GM18499 (cell line): ENCODE measurements around the gene GMEB1.
"Not testable (repeated sequence)": the region's sequence is repeated elsewhere in the genome, so short reads cannot be mapped to it uniquely, and the experiment has no call there.

Experiments used
- ATAC-seq: cut with Tn5 transposase; IDR thresholded peaks from one replicate; pipeline ENCODE4 v1.9.1; 2021; ENCODE audit warnings: moderate number of reproducible peaks; ENCODE audit not compliant: insufficient read depth, unreplicated experiment

Gene GMEB1

GRCh38 chr1:28671254-28671780, 2.7 kb downstream of the GMEB1 start:
- ATAC-seq, result no peak

DNA sequence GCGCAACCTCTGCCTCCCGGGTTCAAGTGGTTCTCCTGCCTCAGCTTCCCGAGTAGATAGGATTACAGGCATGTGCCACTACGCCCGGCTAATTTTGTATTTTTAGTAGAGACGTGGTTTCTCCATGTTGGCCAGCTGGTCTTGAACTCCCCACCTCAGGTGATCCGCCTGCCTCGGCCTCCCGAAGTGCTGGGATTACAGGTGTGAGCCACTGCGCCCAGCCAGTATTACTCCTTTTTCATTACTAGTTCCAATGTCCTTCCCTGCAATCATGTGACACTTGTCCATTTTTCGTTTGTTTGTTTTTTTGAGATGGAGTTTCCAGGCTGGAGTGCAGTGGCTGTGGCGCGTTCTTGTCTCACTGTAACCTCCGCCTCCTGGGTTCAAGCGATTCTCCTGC, 4.4 kb downstream of the GMEB1 start:
- not testable (repeated sequence) for ATAC-seq

DNA sequence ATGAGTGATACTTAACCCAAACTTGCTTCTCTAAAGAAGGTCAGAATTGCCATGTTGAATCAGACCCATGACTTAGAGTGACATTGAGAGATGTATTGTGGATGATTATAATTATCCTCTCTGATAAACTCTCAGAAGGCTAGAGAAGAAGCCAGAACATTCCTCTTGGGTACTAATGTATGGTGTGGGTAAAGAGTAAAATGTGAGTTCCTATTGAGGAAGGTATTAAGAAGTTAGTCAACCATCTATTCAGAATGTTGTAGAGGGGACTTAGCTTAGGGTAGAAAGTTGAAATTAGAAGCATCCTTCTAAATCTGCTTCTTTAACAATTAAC, 7.3 kb downstream of the GMEB1 start:
- ATAC-seq, result no peak

GRCh38 chr1:28680151-28680550, 11.6 kb downstream of the GMEB1 start:
- no peak for ATAC-seq

GRCh38 chr1:28682840-28683239, 14.3 kb downstream of the GMEB1 start:
- no peak for ATAC-seq

DNA sequence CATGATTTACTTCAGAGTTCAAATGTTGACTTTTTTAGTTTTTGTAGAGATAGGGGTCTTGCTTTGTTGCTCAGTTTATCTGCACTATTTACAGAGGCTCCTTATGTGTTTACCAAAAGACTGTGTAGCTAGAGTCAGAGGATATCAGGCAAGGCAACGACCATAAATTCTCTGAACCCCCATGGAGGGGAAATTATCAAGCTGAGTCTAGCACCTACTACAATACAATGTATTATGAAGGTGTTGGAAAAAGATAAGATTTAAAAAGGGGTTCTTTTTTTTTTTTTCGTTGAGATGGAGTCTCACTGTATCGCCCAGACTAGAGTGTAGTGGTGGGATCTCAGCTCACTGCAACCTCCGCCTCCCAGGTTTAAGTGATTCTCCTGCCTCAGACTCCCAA, 16.4 kb downstream of the GMEB1 start:
- no peak for ATAC-seq

GRCh38 chr1:28691627-28692026, 23.0 kb downstream of the GMEB1 start:
- ATAC-seq, result not testable (repeated sequence)

DNA sequence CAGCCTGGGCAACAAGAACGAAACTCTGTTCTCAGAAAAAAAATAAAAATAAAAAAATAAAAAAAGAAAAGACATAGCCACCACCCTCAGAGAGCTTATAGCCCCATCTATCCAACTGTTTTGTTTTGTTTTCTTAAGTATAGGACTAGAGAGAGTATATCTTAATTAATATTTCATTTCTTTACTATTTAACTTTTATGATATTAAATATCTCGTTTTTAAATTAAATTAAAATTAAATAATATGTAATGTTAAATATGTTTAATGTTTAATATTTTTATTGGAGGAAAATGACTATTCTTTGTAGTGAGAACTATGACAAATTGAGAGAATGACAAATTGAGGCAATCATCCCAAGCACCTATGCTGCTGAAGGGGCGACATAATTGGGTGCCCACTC, 35.0 kb downstream of the GMEB1 start:
- no peak for ATAC-seq

DNA sequence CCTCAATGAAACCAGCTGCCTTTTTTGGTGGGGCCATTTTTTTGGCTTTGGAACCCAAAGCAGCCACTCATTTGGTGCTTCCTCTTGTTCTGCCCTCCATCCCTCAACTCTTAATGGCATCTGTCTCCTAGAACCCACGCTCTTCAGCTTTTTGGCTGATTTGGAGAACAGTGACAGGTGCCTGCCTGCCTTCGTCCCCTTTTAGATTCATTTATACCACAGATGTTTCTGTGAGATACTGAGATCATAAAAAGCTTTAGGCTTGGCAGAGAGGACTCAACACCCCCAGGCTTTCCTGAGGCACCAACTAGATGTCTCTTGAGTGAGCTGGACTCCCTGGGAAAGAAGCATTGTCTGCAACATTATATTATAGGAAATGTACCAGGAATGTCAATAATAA, 47.8 kb downstream of the GMEB1 start:
- no peak for ATAC-seq

GRCh38 chr1:28718166-28718565, 49.6 kb downstream of the GMEB1 start:
- no peak for ATAC-seq

DNA sequence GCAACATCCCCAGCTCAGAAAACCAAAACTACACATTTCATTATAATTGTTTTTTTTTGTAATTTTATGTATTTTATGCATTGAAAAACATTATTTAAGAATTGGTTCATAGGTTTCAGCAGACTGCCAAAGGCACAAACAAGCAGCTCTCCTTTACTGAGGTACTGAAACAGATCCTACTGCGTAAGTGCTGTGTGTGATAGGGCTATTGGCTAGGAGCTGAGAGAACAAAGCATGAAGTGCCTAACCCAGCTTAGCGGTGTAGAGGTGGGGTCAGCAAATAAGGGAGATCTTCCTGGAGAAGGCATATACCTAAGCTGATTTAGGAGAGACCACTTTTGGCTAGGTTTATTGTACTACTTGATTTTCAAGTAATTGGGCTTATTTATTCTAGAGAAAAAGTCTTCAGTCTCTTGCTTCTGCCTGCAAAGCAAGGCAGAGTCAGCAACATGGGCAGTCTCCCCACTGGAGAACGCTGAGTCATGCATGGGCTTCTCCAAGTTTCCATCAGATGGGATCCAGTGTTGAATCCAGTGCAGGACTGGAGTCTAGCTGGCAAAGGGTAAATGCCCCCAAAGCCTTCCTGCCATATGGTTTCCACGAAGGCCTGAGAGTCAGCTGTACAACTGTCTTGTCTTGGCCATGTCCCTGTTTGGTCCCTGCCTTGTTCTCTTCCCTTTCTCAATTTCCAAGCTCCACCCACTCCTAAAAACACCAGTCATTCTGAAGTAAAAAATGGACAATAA, 50.2 kb downstream of the GMEB1 start:
- ATAC-seq, result no peak

DNA sequence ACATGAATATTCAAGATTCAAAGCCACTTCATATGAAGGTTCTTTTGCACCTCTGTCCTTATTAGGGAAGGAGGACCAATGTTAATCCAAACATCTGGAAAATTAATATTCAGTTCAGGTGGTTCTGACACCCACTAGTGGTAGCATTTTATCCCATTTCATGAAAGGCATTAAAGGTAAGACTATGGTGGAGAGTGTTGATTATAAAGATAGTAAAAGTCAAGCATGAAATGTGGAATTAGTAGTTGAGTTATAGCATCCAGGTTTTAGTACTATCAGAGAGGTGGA, 50.7 kb downstream of the GMEB1 start:
- no peak for ATAC-seq

DNA sequence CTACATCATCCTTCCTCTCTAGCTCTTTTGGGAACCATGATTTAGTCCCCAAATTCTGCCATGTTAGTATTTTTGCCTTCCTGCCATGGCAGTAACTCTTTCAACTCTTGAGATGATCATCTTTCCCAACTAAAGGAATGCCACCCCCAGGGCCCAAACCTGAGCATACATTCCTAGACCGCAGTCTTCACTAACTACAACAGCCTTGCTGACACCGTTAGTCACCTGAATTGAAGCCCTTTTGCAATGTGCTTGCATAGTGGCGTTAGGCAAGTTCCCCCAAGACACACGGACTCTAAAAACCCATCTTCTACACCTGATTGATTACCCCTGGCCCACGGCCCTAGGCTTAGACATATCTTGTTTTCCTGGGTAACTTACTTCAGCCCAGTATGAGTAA, 51.8 kb downstream of the GMEB1 start:
- no peak for ATAC-seq

- not testable (repeated sequence) for ATAC-seq
These were observed 53.3 kb downstream of the GMEB1 start for GRCh38 chr1:28721927-28722326.

DNA sequence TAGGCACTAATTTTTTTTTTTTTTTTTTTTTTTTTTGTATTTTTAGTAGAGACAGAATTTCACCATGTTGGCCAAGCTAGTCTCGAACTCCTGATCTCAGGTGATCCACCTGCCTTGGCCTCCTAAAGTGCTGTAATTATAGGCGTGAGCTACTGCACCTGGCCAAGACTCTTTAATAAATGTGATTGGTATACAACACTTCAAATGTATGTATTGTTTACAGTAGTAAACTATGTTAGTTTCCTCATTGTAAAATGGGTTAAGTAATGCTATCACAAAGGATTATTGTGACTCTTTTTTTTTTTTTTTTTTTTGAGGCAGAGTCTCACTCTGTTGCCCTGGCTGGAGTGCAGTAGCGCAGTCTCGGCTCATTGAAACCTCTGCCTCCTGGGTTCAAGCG, 56.8 kb downstream of the GMEB1 start:
- ATAC-seq, result not testable (repeated sequence)

GRCh38 chr1:28735961-28736449, 67.4 kb downstream of the GMEB1 start:
- no peak for ATAC-seq

- peak; percentile 52 for ATAC-seq
These were observed 68.1 kb downstream of the GMEB1 start, which contains the start of gene YTHDF2 for GRCh38 chr1:28736450-28737306. TSS of gene YTHDF2 (plus strand) at chr1:28736940. CDS start at chr1:28737121, 181 bp downstream.

- ATAC-seq, result peak; percentile 19
These were observed 68.9 kb downstream of the GMEB1 start for GRCh38 chr1:28737307-28738132.

GRCh38 chr1:28740118-28740517, 71.5 kb downstream of the GMEB1 start:
- ATAC-seq, result no peak

DNA sequence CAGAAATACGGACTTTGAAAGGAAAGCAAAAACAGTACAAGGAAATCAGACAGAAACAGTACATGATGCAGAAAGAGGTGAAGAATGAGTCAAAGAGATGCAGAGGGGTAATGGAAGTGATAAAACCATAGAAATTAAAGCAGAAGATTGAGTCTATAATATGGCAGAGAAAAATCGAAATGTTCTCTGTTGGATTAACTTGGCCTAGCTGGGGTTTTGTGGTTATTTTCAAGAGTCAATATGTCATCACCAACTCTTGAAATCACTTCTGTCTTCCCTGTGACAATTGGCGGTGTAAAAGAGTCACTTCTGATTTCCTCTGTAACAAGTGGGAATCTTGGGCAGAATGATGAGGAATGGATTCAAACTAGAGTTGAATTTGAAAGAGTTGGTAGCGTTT, 75.6 kb downstream of the GMEB1 start:
- no peak for ATAC-seq
